ENCODE data around the gene PSG1. TPM values are rescaled to one million over a fixed set of nuclear protein-coding genes. Genes with fewer than 3 reads are reported as not detected.
"Not testable (repeated sequence)": the region's sequence is repeated elsewhere in the genome, so short reads cannot be mapped to it uniquely, and the experiment has no call there.

PSG1 gene
- total and polyA plus RNA-seq, 2 experiments from 2014 or later = not detected

GRCh38 chr19:42919070-42919756 is 39.7 kb upstream of the PSG1 start:
- peak; percentile 26 for TF ChIP-seq CTCF (IDR thresholded peaks at IDR 0.05; ENCODE audit: low read depth, low read length)
- H3K27ac ChIP-seq; DNase-seq (ENCODE audit: low read depth in 1 of 2, low spot score in 1 of 2); H3K36me3 ChIP-seq; H3K27me3 ChIP-seq; H3K9me3 ChIP-seq (ENCODE audit: low read depth); H3K4me1 ChIP-seq (ENCODE audit: low read depth); H3K4me3 ChIP-seq: not testable (repeated sequence)

DNA sequence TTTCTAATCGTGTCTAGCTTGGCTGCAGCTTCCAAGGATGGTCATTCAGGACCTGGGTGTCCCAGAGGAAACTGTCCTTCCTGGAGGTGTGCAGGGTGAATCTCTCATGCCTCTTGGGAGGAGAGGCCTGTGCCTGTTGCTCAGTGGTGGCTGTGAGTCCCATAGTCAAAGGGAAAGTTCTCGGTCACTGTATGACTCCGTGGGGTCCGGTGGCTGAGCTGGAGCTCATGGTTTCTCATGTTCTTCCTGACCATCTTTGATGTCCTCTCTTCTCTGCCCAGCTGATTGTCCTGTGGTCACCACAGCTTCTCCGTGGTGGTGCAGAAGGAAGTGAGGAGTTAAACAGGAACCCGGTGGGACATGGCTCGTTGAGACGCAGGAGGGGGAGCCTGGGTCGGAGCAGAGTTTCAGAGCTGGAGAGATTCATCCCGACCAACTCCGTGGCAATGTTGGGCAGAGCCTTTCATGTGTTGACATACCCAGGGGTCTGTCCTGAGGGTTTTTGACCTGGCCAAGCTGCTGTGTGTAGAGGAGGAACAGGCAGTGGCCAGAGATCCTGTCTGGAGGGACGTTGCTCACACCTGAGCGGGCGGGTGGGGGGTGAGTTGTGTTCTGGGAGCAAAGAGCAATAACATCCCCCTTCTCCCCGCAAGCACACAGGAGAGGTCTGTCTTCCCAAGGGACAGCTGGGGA is 39.0 kb upstream of the PSG1 start:
- not testable (repeated sequence) for H3K27me3 ChIP-seq; H3K27ac ChIP-seq; H3K4me3 ChIP-seq; H3K9me3 ChIP-seq (ENCODE audit: low read depth); H3K36me3 ChIP-seq; H3K4me1 ChIP-seq (ENCODE audit: low read depth); DNase-seq (ENCODE audit: low read depth in 1 of 2, low spot score in 1 of 2)

GRCh38 chr19:42917634-42918033 is 38.1 kb upstream of the PSG1 start, which contains the start of gene PSG6:
TSS of gene PSG6 (minus strand) at chr19:42917894. CDS start at chr19:42917792, 102 bp downstream.
- not testable (repeated sequence) for H3K9me3 ChIP-seq (ENCODE audit: low read depth); H3K4me3 ChIP-seq; H3K27me3 ChIP-seq; H3K4me1 ChIP-seq (ENCODE audit: low read depth); H3K27ac ChIP-seq; DNase-seq (ENCODE audit: low read depth in 1 of 2, low spot score in 1 of 2); H3K36me3 ChIP-seq

GRCh38 chr19:42916931-42917330 is 37.4 kb upstream of the PSG1 start:
- DNase-seq (ENCODE audit: low read depth in 1 of 2, low spot score in 1 of 2); H3K27me3 ChIP-seq; H3K36me3 ChIP-seq; H3K9me3 ChIP-seq (ENCODE audit: low read depth); H3K4me1 ChIP-seq (ENCODE audit: low read depth); H3K27ac ChIP-seq; H3K4me3 ChIP-seq: not testable (repeated sequence)

DNA sequence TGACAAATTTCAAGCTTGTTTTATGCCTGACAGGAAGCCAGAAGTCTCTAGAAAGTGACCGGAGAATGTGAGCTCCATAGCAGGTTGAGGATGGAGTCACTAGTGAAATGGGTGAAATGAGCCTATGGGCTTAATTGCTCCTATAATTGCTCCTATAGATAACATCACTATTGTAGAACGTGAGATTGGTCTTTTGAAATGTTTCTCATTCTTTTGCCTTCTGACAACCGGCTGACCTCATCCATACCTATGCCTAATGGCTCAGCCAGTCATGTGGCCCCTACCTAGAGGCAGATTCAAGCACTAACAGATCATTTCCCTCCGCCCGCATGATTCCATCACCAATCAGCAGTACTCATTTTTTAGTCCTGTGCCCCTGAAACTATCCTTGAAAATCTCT is 34.0 kb upstream of the PSG1 start:
- not testable (repeated sequence) for H3K4me1 ChIP-seq (ENCODE audit: low read depth); H3K4me3 ChIP-seq; H3K36me3 ChIP-seq; H3K27ac ChIP-seq; DNase-seq (ENCODE audit: low read depth in 1 of 2, low spot score in 1 of 2); H3K9me3 ChIP-seq (ENCODE audit: low read depth); H3K27me3 ChIP-seq

DNA sequence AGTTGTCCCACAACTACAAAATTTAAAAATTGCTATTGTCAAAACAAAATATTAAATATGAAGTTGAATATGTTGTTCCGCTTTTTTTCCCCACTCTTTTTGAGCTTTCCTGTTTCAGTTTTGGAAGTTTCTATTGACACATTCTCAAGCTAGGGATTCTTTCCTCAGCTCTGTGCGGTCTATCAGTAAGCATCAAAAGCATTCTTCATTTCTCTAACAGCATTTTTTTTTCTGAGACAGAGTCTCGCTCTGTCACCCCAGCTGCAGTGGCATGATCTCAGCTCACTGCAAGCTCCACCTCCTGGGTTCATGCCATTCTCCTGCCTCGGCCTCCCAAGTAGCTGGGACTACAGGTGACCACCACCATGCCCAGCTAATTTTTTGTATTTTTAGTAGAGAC is 33.4 kb upstream of the PSG1 start:
- H3K4me1 ChIP-seq (ENCODE audit: low read depth); H3K27me3 ChIP-seq; H3K9me3 ChIP-seq (ENCODE audit: low read depth); DNase-seq (ENCODE audit: low read depth in 1 of 2, low spot score in 1 of 2); H3K27ac ChIP-seq; H3K36me3 ChIP-seq; H3K4me3 ChIP-seq: not testable (repeated sequence)

GRCh38 chr19:42911731-42912130 is 32.2 kb upstream of the PSG1 start:
- not testable (repeated sequence) for H3K4me1 ChIP-seq (ENCODE audit: low read depth); H3K4me3 ChIP-seq; DNase-seq (ENCODE audit: low read depth in 1 of 2, low spot score in 1 of 2); H3K9me3 ChIP-seq (ENCODE audit: low read depth); H3K27ac ChIP-seq; H3K36me3 ChIP-seq; H3K27me3 ChIP-seq

GRCh38 chr19:42906162-42906561 is 26.6 kb upstream of the PSG1 start:
- not testable (repeated sequence) for H3K27me3 ChIP-seq; H3K9me3 ChIP-seq (ENCODE audit: low read depth); H3K36me3 ChIP-seq; H3K4me1 ChIP-seq (ENCODE audit: low read depth); H3K27ac ChIP-seq; DNase-seq (ENCODE audit: low read depth in 1 of 2, low spot score in 1 of 2); H3K4me3 ChIP-seq

- H3K9me3 ChIP-seq (ENCODE audit: low read depth); H3K4me1 ChIP-seq (ENCODE audit: low read depth); H3K27me3 ChIP-seq; H3K36me3 ChIP-seq; H3K4me3 ChIP-seq; H3K27ac ChIP-seq; DNase-seq (ENCODE audit: low read depth in 1 of 2, low spot score in 1 of 2): not testable (repeated sequence)
Observed at GRCh38 chr19:42900561-42900960, 21.0 kb upstream of the PSG1 start.

DNA sequence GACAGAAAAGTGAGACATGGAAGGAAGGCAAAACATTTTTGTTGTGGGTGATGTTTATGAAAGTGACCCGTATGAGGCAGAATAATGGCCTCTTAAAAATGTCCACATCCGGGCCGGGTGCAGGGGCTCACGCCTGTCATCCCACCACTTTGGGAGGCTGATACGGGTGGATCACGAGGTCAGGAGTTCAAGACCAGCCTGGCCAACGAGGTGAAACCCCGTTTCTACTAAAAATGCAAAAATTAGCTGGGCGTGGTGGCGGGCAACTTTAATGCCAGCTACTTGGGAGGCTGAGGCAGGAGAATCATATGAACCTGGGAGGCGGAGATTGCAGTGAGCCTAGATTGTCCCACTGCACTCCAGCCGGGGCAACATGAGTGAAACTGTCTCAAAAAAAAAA is 20.2 kb upstream of the PSG1 start:
- not testable (repeated sequence) for DNase-seq (ENCODE audit: low read depth in 1 of 2, low spot score in 1 of 2); H3K4me3 ChIP-seq; H3K36me3 ChIP-seq; H3K9me3 ChIP-seq (ENCODE audit: low read depth); H3K27ac ChIP-seq; H3K27me3 ChIP-seq; H3K4me1 ChIP-seq (ENCODE audit: low read depth)

GRCh38 chr19:42899110-42899509 is 19.6 kb upstream of the PSG1 start:
- not testable (repeated sequence) for H3K4me3 ChIP-seq; H3K27ac ChIP-seq; H3K36me3 ChIP-seq; H3K4me1 ChIP-seq (ENCODE audit: low read depth); H3K27me3 ChIP-seq; H3K9me3 ChIP-seq (ENCODE audit: low read depth); DNase-seq (ENCODE audit: low read depth in 1 of 2, low spot score in 1 of 2)

- not testable (repeated sequence) for H3K9me3 ChIP-seq (ENCODE audit: low read depth); DNase-seq (ENCODE audit: low read depth in 1 of 2, low spot score in 1 of 2); H3K27ac ChIP-seq; H3K27me3 ChIP-seq; H3K4me3 ChIP-seq; H3K36me3 ChIP-seq; H3K4me1 ChIP-seq (ENCODE audit: low read depth)
Observed at GRCh38 chr19:42898656-42899055, 19.1 kb upstream of the PSG1 start.

DNA sequence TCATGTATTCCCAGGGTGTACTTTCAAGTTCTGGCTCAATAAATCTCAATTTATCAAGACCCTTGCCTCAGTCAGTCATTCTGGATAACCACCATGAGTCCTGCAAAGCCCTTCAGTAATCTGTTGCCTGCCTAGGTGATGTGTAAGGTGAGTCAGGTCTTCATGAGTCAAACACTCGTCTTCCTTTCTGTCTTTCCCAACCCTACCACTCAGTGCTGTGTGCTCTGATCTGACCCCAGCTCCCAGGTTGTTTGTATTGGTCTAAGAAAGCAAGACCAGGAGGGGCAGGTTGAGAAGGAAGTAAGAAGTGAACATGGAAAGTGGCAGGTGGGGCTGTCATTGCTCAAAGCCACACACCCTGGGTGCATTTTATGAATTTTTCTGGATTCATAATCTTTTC is 18.2 kb upstream of the PSG1 start:
- H3K36me3 ChIP-seq; H3K4me1 ChIP-seq (ENCODE audit: low read depth); H3K4me3 ChIP-seq; H3K27ac ChIP-seq; H3K9me3 ChIP-seq (ENCODE audit: low read depth); DNase-seq (ENCODE audit: low read depth in 1 of 2, low spot score in 1 of 2); H3K27me3 ChIP-seq: not testable (repeated sequence)

Measured in cardiac muscle cell (in vitro differentiated cells and primary cell).